C4-2B (cell line): ENCODE data around the gene SLC13A4.

ENCODE experiments used
- CTCF ChIP-seq: fragments of 450-650 bp; conservative IDR thresholded peaks from 2 replicates; pipeline ENCODE4 v1.5.1; 2017; ENCODE audit warnings: mild to moderate bottlenecking
- ZFX ChIP-seq: fragments of 450-650 bp; IDR thresholded peaks from 2 replicates; pipeline ENCODE4 v1.6.1; 2017

- TF ChIP-seq CTCF (no peak), ZFX (no peak)
Observed at GRCh38 chr7:135704074-135704473, 23.9 kb downstream of the SLC13A4 start.
